GM12875 (cell line): ENCODE results near the gene ADGRG1.

Experiments
- H3K4me3 ChIP-seq: one replicate; pipeline ENCODE4 v1.5.1; 2011; ENCODE audit warnings: low read depth, low read length, control low read depth
- TF ChIP-seq, protein P1 (sequence below): IDR thresholded peaks from 2 replicates; pipeline ENCODE4 v1.5.1; 2011; ENCODE audit warnings: low read depth, mild to moderate bottlenecking, control low read depth, inconsistent platforms, low read length, moderate library complexity, borderline replicate concordance; ENCODE audit not compliant: insufficient read depth

The ADGRG1 gene

DNA sequence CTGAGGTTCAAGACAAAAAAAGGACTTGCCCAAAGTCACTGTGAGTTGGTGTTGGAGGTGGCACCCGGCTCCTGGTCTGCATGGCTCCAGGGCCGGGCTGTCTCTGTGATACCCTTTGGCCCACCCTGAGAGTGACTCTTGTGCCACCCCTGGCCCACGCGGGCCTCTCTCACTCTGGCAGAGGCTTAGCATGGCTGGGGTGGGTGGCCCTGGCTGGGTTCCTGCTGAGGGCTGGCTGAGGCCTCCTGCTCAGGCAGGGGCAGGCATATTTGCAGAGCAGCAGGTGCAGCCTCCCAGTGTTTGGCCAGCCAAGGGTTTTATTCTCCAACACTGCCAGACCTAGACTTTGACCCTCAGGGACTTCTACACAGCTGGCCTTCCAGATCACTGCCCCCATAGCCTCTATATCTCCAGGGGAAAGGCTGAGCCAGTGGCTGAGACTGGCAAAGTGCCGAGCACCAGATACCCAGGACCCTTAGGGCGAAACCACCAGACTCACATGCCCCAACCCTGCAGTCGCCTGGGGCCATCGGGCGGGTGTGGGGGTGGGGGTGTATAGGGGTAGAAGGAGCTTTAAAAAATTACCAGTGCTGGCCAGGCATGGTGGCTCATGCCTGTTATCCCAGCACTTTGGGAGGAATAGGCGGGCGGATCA is 21.5 kb upstream of the ADGRG1 start:
- TF ChIP-seq, protein P1, sequence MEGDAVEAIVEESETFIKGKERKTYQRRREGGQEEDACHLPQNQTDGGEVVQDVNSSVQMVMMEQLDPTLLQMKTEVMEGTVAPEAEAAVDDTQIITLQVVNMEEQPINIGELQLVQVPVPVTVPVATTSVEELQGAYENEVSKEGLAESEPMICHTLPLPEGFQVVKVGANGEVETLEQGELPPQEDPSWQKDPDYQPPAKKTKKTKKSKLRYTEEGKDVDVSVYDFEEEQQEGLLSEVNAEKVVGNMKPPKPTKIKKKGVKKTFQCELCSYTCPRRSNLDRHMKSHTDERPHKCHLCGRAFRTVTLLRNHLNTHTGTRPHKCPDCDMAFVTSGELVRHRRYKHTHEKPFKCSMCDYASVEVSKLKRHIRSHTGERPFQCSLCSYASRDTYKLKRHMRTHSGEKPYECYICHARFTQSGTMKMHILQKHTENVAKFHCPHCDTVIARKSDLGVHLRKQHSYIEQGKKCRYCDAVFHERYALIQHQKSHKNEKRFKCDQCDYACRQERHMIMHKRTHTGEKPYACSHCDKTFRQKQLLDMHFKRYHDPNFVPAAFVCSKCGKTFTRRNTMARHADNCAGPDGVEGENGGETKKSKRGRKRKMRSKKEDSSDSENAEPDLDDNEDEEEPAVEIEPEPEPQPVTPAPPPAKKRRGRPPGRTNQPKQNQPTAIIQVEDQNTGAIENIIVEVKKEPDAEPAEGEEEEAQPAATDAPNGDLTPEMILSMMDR: no peak
- no peak overlapping the region for H3K4me3 ChIP-seq

DNA sequence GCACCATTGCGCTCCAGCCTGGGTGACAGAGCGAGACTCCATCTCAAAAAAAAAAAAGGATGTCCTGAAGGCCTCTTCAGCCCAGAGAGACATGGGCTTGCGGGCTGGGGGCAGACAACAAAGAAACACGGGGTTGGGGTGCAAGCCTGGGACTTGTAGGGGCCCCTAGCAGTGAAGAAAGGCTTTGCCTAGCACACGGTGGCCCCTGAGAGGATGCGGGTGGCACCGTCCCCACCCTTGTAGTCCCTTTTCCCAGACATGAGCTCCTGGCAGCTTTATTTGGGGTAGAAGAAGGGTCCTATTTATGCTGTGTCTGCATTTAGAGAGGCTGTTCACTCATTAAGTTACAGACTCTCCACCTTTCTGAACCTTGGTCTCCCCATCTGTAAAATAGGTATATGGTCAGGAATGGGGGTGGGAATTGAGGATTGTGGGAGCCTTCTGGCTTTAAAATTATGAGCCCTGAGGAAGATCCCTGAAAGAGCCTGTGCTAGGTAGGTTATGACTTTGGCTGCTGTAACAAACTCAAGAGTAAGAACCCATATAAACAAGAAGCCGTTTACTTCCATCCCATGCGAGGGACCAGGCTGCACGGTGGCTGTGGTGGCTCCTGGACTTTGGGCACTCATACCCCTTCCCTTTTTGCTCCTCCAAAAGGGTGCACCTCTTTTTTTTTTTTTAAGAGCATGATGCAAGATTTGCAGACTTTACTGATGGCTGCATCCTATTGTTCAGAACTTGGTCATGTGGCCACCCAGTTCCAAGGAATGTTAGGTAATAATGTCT is 20.6 kb upstream of the ADGRG1 start:
- TF ChIP-seq, protein P1: no peak
- no peak overlapping the region for H3K4me3 ChIP-seq

DNA sequence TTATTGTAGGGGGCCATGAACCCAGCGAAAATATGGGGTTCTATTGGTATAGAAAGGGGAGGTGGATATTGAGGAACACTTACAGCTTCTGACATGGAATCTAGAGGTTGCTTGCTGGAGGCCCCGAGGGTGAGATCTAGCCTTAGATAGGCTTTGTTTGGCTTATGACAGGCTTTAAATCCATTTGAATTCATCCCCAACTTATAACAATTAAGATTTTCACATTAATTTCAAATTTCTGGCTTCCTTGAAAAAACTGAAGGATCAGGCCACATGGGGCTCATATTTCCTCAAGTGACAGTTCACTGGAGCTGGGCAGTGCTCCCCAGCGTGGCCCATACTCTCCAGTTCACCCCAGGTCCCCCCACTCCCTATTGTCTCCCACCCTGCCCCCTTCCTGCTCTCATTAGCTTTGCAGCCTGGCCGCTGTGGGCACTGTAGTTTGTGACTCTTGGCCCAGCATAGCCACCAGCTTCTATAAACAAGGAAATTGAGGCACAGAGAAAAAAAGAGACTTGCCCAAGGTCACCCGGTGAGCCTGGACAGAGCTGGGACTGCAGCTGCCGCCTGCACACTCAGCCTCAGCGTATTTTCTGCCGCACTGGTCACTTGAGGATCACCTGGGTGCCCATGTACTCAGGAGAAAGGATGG is 19.8 kb upstream of the ADGRG1 start:
- H3K4me3 ChIP-seq: no peak overlapping the region
- TF ChIP-seq, protein P1: no peak

DNA sequence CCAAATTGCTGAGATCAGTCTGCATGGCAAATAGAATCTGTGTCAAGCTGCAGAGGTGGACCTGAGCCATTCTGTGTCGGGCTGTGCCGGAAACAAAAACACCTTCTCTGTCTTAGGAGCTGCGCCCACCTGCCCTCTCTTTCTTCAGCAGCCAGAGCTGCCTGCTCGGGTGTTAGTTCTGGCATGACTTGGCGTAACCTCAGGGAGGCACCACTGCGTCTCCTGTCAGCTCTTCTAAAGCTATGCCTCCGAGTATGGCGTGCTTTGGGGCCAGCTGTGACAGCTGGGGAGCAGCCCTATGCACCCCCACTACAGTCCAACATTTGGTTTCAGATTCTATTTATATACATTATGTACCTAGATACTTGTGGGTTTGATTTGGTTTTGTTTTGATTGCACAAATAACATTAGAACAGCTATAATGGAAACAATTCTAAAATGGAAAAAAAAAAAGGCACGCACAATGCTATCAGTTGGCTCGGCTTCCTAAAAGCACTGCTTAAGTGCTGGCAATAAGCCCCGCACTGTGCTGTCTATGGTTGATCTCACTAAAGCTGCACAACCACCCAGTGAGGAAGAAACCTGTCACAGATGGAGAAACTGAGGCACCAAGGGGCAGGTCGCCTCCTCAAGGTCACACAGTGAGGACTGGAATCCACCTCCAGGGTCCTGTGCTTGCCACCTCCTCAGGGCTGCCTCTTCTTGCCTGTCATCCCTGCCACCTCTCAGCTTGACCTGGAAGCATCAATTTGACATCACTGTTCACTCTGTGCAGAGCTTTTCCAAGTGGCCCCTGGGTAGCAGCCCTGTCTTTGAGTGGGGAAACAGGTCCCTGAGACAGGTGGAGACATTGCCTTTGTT is 18.7 kb upstream of the ADGRG1 start:
- TF ChIP-seq, protein P1: peak; percentile 47
- H3K4me3 ChIP-seq: no peak overlapping the region

DNA sequence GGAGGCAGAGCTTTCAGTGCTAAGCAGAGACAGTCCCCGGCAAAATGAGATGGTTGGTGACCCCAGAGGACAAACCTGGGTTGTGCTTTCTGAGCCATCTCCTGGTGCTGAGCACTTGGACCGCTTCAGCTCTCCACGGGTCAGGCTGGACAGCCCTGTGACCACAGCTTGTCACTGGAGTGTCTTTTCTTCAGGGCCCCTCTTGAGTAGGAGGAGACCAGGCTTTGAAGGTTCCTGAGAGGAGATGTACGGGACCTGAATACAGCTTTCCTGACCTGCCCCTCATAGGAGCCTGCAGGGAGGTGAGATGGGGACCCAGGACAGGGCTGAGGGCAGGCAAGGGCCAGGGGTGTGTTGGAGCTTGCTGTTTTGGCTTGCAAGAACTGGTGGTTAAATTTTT is 17.8 kb upstream of the ADGRG1 start:
- H3K4me3 ChIP-seq: no peak overlapping the region
- TF ChIP-seq, protein P1: no peak

DNA sequence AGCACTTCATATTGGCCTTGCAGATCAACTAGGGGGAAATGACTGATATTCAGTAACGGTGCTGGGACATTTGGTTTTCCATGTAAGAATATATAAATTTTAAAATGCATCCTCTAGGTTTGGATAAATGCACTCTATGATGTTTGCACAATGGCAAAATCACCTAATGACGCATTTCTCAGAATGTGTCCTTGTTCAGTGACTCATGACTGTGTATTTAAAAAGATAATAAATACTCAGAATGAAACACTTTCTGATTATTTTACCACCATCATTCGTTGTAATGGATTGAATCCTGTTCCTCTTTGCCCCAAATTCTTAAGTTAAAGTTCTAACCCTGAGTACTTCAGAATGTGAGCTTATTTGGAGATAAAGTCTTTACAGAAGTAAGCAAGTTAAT is 17.2 kb upstream of the ADGRG1 start:
- TF ChIP-seq, protein P1: no peak
- H3K4me3 ChIP-seq: no peak overlapping the region
